ENCODE results near the gene RIT2. TPM values are rescaled to one million over a fixed set of nuclear protein-coding genes. Genes with fewer than 3 reads are reported as not detected.

RIT2 gene
- total RNA-seq, 4 donors from 2014 or later, result not detected

DNA sequence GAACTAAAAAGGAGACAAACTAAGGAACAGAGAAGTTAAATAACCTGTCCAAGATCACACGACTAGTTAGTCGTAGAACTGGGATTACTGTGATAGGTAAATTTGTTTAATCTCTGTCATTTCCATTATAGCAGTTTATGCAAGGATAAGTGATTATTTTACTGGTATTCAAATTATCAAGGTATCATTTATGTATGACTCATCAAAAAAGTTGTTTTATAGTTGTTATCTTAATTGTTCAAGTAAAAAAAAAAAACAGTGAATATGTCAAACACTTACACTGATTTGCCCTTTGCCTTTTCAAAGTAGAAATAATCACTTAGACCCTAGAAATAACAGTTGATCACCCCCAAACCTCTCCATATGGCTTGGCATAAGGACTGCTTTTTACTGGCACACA, 173.6 kb downstream of the RIT2 start:
- no peak for DNase-seq (ENCODE audit: low spot score)
- TF ChIP-seq, protein P1, sequence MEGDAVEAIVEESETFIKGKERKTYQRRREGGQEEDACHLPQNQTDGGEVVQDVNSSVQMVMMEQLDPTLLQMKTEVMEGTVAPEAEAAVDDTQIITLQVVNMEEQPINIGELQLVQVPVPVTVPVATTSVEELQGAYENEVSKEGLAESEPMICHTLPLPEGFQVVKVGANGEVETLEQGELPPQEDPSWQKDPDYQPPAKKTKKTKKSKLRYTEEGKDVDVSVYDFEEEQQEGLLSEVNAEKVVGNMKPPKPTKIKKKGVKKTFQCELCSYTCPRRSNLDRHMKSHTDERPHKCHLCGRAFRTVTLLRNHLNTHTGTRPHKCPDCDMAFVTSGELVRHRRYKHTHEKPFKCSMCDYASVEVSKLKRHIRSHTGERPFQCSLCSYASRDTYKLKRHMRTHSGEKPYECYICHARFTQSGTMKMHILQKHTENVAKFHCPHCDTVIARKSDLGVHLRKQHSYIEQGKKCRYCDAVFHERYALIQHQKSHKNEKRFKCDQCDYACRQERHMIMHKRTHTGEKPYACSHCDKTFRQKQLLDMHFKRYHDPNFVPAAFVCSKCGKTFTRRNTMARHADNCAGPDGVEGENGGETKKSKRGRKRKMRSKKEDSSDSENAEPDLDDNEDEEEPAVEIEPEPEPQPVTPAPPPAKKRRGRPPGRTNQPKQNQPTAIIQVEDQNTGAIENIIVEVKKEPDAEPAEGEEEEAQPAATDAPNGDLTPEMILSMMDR (IDR thresholded peaks at IDR 0.05), result no peak
- ATAC-seq (ENCODE audit: low FRiP score), result no peak

GRCh38 chr18:42941021-42941420, 174.5 kb downstream of the RIT2 start:
- ATAC-seq (ENCODE audit: low FRiP score), result no peak
- DNase-seq (ENCODE audit: low spot score), result no peak
- TF ChIP-seq, protein P1 (IDR thresholded peaks at IDR 0.05), result no peak

DNA sequence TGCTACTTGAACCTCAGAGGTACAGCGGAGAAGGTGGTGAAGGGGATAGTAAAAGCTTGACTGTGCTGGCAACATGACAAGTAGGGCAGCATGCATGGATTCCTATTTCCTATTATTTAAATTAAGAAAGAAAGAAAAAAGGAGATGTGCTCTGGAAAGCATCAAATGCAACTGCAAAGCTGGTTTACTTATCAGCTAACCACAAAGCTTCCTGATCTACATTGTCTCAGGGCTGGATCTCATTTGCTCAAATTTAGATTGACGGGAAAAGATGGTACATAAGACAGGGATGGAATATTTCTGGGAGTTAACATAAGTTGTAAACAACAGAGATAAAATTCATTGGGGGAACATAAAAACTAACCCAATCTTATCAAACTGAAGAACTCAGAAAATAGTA, 178.0 kb downstream of the RIT2 start:
- no peak for ATAC-seq (ENCODE audit: low FRiP score)
- TF ChIP-seq, protein P1 (IDR thresholded peaks at IDR 0.05), result no peak
- DNase-seq (ENCODE audit: low spot score), result no peak

DNA sequence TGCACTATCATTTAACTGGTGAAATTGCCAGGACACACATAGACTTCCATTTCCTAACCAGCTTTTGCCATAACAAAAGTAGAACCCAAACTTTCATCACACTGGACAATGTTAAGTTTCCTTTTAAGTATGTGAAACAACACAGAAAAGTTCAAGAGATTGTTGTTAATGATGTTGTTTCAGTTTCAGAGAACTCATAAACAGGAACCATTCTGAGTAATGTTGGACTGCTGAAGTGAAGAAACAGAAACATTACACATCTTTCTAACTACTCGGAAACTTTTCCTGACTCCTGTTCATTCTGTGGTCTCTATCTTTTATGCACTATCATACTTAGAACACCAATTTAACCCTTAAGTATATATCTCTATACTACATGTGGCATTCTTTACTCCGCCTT, 179.2 kb downstream of the RIT2 start:
- TF ChIP-seq, protein P1 (IDR thresholded peaks at IDR 0.05), result no peak
- ATAC-seq (ENCODE audit: low FRiP score), result no peak
- DNase-seq (ENCODE audit: low spot score), result no peak

DNA sequence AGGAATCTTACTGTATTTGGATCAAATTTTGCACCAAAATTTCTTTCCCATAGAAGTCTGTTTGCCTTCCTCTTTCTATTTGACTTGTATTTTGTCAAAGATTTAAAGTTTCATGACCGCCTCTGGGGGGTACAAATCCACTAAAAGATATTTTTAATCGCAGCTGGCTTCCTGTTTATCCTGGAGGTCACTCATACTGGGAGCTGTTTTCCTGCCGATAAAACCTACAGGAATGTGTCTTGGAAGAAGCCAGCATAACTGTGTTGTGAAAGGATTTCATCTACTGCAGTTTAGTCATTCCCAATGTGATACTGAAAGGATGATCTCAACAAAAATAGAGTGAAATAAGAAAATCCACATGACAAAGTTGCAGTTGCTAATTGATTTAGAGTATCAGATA, 184.0 kb downstream of the RIT2 start:
- ATAC-seq (ENCODE audit: low FRiP score), result peak; percentile 88

DNA sequence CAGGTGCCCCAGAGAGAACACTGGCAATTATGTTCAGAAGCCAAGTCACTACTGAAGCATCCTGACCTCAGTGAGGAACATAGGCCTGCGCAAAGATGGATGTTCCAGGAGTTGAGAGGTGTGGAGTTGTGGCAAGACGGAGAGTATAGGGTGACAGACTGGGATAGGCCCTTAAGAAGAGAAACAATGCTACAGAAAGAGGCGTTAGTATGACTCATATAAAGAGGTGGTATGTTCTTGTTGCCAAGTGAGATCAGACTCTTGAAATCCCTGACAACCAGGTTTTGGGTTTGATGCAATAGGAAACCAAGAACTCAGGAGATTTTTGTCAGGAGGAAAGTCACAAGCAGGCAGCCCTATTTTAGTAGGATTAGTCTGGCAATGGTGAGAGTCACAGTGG, 185.6 kb downstream of the RIT2 start:
- TF ChIP-seq, protein P1 (IDR thresholded peaks at IDR 0.05), result no peak
- peak; percentile 21 for ATAC-seq (ENCODE audit: low FRiP score)
- DNase-seq (ENCODE audit: low spot score), result no peak

More for the DNA sequence above, 184.0 kb downstream of the RIT2 start:
- no peak for DNase-seq (ENCODE audit: low spot score)
- TF ChIP-seq, protein P1 (IDR thresholded peaks at IDR 0.05), result no peak

DNA sequence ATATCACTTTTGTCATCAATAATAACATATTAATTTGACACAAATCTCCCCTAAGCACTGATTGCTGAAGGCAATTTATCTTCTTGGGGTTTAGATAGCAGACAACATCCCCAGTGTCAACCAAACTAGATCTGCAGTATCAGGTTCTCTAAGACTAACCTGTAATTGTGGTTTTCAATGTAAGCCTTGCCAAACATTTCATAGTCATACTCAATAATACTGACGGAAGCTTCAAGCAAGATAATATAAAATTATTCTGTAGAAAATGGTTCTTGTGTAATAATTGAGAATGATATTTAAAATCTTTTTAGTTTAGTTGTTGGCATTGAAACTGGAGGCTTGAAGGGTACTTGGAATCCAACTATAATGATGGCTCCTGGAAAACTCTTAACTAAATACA, 186.3 kb downstream of the RIT2 start:
- TF ChIP-seq, protein P1 (IDR thresholded peaks at IDR 0.05), result no peak
- DNase-seq (ENCODE audit: low spot score) (no peak), ATAC-seq (ENCODE audit: low FRiP score) (no peak)
